Measurements from ENCODE around the gene PHF21A.
A peak's percentile ranks its signal among the peaks of the same experiment; 100 is the strongest.

PHF21A gene

GRCh38 chr11:46121301-46121723, at the start of gene PHF21A:
PHF21A (minus strand) TSS chr11:46121454; CDS start chr11:46084219, 37,235 bp downstream.
- peak; percentile 83 to 86 for DNase-seq

GRCh38 chr11:46170797-46171196, 49.5 kb upstream of the PHF21A start:
- no peak for DNase-seq

DNA sequence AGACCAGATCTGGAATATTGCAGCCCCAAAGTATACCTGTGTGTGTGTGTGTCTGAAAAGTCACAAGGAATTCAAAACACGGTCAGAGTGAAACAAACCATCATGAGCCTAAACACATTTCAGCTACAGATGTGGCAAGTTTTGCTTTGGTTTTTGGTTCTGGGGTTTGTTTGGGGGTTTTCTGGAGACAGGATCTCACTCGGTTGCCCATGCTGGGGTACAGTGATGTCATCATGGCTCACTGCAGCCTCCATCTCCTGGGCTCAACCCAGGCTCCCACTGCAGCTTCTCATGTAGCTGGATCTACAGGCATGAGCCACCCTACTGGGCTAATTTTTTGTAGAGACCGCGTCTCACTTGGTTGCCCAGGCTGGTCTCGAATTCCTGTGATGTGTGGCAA, 41.4 kb upstream of the PHF21A start:
- no peak for DNase-seq

GRCh38 chr11:46161201-46161600, 39.9 kb upstream of the PHF21A start:
- no peak for DNase-seq

GRCh38 chr11:46160100-46160499, 38.8 kb upstream of the PHF21A start:
- no peak for DNase-seq

DNA sequence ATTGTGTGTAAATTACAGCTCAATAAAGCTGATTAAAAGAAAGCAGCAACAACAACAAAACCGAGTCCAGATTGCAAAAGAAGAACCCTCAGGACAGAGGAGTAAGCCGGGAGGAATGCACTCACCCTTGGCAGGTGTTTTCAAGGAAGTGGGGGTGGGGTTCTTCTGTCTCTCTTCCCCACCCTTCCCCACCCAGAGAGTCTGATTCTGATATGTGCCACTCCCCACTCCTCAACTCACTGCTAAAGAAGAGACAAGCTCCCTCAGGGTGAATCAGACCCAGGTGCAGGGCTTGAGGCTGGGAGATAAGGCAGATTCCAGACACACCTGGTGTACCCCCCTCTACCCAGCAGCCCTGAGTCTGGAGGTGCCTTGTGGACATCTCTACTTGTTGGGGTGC, 38.4 kb upstream of the PHF21A start:
- DNase-seq, result no peak

- no peak for DNase-seq
These were observed 28.6 kb upstream of the PHF21A start for GRCh38 chr11:46149826-46150225.

GRCh38 chr11:46149342-46149741, 28.1 kb upstream of the PHF21A start:
- DNase-seq, result peak; percentile 26 to 50

GRCh38 chr11:46144741-46145140, 23.5 kb upstream of the PHF21A start:
- no peak for DNase-seq

DNA sequence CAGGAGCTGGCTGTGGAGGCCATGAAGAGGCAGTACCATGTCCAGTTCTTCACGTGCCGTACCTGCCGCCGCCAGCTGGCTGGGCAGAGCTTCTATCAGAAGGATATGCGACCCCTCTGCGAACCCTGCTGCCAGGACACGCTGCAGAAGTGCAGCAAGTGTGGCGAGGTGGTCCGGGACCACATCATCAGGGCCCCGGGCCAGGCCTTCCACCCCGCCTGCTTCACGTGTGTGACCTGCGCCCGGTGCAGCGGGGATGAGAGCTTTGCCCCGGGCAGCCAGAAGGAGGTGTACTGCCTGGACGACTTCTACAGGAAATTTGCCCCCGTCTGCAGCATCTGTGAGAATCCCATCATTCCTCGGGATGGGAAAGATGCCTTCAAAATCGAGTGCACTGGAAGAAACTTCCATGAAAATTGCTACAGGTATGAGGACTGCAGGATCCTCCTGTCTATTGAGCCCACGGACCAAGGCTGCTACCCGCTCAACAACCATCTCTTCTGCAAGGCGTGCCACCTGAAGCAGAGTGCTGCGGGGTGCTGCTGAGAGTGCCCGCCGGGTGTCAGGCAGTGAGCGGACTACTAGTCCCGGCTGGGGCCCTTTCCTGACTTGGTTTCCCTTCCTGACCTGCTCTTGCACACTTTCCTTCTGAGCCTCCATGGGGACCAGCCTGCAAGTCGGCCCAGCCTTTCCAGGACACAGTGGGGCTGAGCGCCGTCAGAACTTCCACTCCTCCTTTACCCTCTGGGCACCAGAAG, 22.0 kb upstream of the PHF21A start:
- DNase-seq, result no peak

DNA sequence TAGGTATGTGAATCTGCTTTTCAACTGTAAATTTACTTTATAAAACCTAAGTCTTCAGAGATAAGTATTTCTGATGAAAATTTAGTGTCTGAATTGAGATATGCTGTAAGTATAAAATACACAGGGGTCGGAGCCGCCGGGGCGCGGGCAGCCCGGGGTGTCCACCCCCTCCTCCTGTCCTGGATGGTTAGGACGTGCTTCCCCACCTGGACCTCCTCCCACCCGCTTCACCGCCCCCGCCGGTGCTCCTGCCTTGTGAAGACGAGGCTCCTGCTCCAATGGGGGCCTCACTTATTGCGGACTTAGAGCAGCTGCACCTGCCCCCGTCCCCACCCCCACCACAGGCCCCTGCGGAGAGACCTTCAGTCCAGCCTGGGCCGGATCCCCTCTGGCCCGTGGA, 21.3 kb upstream of the PHF21A start:
- no peak for DNase-seq

DNA sequence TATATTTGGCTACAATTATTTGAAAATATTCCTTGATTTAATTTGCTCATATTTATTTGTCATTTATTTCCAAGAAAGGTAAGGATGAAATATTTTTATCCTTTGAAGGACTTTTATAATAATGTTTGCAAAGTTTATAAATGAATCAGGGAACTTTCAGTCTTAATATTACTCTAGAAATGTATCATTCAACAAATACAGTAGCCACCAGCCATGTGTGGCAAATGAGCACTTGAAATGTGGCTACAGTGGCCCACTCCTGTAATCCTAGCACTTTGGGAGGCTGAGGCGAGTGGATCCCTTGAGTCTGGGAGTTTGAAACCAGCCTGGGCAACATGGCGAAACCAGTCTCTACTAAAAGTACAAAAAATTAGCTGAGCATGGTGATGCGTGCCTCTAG, 20.3 kb upstream of the PHF21A start:
- no peak for DNase-seq

DNA sequence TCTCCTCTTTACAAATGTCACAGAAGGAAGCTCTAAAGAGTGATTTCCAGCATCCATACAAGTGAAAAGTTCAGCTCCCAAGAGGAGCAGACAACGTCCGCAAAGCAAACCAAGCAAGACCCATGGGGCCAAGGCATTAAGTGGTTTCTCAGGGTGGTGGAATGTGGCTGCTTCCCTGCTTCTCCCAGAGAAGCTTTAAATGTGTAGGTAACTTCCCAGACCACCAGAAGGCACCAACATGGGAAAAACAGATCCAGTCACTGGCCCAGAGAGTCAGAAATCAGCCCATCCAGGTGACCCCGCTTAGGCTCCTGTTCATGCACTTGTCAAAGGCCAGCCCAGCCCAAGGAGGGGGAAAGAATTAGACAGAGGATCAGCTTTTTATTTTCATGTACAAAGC, 13.3 kb upstream of the PHF21A start:
- DNase-seq, result no peak

GRCh38 chr11:46134061-46134460, 12.8 kb upstream of the PHF21A start:
- DNase-seq, result no peak

- no peak for DNase-seq
These were observed 11.9 kb upstream of the PHF21A start for GRCh38 chr11:46133119-46133518.

DNA sequence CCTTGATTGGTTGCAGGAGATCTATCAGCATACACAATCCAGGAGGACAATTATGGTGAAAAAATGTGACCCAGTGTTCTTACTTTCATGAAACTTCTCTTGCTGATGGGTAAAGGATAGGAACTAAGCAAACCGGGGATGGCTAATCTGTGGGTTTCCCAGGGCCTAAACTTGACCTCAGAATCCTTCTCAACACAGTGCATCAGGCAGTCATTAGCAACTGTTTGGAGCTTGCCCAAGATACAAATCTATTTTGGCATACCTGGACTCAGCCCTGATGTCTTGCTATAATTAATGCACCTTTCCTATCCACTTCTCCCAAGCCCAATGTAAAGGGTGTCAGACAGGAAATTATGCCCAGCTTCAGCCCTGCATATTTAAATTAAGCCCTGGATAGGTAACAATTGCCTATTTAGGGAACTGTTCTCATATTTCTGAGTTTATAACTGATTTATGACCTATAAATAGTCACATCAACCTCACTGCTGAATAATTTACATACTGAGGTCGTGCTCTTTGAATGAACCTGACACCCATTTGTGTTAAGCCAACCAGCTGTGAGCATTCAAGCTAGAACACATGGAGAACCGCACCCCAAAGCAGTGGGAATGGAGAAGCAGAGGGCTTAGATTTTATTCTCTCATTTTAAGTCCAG, 9.2 kb upstream of the PHF21A start:
- no peak for DNase-seq

DNA sequence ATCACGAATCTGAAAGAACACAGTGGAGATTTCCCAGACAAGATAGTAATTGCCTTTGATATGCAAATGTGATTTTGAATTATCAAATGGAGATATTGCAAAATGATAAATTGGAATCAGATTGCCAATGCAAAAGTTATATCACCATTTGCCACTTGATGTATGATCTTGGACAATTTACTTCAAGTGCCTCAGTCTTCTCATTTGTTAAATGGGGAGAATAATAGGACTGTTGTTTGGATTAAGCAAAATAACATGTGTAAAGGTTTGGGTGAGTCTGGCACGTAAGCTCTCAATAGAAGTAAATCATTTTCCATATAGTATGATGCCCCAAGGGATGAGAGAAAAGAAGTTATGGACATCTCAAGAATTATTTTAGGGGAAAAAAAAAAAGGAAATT, 7.9 kb upstream of the PHF21A start:
- no peak for DNase-seq

GRCh38 chr11:46127150-46127638, 5.9 kb upstream of the PHF21A start:
- DNase-seq, result peak; percentile 35 to 51

DNA sequence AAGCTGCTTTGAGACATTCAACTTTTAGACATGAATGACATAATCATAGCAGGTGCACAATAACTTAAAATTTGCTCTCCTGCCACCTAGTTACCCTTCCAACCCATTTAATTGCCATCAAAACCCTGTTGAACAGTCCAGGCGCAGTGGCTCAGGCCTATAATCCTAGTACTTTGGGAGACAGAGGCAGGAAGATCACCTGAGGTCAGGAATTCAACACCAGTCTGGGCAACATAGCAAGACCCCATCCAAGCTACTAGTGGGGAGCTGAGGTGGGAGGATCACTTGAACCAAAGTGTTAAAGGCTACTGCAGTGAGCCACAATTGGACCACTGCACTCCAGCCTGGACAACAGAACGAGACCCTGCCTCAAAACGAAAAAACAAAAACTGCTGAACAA, 4.0 kb upstream of the PHF21A start:
- no peak for DNase-seq

DNA sequence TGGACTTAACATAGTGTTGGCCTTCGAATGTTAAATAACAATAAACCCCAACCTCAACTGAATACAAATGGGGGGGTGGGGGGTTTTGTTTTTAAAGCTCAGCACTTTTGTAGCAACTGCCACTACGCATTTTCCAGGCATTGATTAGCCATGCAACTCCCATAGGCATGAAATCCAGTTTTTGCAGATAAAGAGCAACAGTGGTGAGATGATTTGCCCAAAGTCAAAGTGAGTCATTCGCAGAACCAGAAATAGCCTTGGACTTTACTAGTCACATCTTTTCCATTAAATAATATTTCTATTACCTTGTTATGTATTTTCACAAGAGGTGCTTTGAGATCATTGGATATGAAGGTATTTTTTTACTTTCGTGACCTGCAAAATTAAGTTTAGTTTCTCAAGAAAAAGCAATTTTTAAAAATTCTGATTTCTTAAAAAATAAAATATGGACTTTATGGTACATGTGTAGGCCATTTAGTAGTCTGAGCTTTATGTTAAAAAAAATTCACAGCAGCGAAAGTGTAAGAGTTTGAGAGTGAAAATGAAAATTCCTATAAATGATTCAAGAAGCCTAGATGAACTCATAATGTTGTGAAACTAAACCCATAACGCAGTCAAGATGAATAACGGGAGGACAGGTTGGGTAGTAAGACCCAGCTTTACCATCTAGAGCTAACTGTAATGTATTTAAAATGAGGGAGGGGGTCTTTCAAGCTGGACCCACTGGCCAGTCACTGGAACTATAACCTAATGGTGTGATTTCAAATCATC, 1.9 kb upstream of the PHF21A start:
- DNase-seq, result no peak

GRCh38 chr11:46121724-46122477, 647 bp upstream of the PHF21A start:
- DNase-seq, result peak; percentile 82 to 87

DNA sequence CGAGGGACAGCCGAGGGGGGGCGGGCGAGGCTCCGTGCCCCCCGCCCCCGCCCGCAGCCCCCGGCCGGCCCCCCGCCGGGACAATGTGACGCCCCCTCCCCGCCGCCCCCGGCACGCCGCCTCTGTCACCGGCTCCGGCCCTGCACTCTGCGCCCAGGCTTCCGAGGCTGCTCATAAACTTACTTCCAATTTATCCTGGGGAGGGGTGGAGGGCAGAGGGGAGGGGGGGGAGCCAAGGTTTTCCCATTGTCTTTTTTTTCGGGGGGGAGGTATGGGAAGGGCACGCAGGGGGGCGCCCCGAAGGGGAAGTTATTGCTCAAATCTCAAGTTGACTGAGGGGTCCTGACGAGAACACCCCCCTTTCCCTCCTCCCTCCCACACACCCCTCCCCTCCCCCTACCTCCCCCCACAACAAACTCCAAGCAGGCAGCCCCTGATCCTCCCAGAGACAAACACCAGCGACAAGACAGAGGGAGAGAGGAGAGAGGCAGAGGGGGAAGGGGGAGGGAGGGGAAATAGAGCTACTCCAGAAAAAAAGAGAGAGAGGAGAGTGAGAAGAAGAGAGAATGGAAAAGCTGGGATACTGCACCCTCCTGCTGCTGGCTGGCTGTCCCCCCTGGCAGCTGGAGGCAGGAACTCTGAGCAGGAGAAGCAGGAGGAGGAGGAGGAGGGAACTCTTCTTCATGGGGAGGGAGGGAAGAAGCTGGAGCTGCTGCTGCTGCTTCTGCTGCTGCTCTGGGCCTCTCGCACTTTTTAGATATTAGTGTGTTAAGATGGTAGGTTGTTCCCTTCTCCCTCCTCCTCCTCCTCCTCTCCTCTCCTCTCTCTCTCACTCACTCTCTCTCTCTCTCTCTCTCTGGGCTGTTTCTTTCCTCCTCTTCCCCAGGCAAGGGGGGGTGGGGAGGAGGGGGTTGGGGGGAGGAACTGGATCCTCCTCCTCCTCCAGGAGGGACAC, 631 bp downstream of the PHF21A start:
- DNase-seq, result peak; percentile 53 to 59
